Ishikawa (cell line): ENCODE data around the gene TPSAB1.

Source experiments
- EP300 ChIP-seq: IDR thresholded peaks from 2 replicates; pipeline ENCODE4 v1.6.1; 2012; ENCODE audit warnings: borderline replicate concordance
- FOXM1 ChIP-seq: IDR thresholded peaks from 2 replicates; pipeline ENCODE4 v1.6.1; 2012; ENCODE audit warnings: low read depth, borderline replicate concordance

- no peak for TF ChIP-seq FOXM1
- TF ChIP-seq EP300, result no peak
Observed at GRCh38 chr16:1206326-1206725, 34.2 kb upstream of the TPSAB1 start.
